ENCODE data around the gene DMGDH.

The DMGDH gene

DNA sequence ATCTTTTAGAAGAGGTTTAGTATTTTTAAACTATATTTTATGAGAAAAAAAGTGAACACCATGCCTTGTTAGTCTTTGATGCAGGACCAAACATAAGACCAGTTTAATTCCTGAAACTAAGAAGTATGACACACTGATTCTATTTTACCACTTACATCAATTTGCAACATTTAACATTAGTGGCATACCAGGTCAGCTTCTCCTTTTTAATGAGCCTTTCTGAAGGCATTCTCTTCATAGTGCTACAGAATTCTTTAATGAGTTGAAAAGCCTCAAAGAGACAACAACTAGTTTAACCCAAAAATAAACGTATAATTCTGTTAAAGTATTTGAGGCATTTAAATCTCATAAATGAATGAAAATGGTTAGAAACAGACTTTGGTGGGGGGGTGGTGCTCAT, 112.6 kb downstream of the DMGDH start:
- DNase-seq (ENCODE audit: low read depth, low spot score) = no peak
- Histone ChIP-seq H3K36me3 (ENCODE audit: control insufficient read depth, insufficient read depth, low read length) (no peaks in the 10 kb centered on the region), H3K4me1 (ENCODE audit: control insufficient read depth, insufficient read depth, low read length) (no peaks in the 10 kb centered on the region), H3K27ac (ENCODE audit: low read length) (no peak overlapping the region), H3K27me3 (ENCODE audit: control insufficient read depth, insufficient read depth, low read length) (no peaks in the 10 kb centered on the region), H3K4me3 (ENCODE audit: low read length) (no peak overlapping the region), H3K9me3 (ENCODE audit: control insufficient read depth, insufficient read depth, low read length) (no peaks in the 10 kb centered on the region)
- WGBS (ENCODE audit: insufficient coverage, insufficient read length) = no CpG with 5 or more reads among the region's 1 CpG

- H3K9me3 ChIP-seq (ENCODE audit: control insufficient read depth, insufficient read depth, low read length) = no peaks in the 10 kb centered on the region
- no peaks in the 10 kb centered on the region for H3K27me3 ChIP-seq (ENCODE audit: control insufficient read depth, insufficient read depth, low read length)
- no peak overlapping the region for H3K27ac ChIP-seq (ENCODE audit: low read length)
- no peaks in the 10 kb centered on the region for H3K4me1 ChIP-seq (ENCODE audit: control insufficient read depth, insufficient read depth, low read length)
- no peak for DNase-seq (ENCODE audit: low read depth, low spot score)
- no peaks in the 10 kb centered on the region for H3K36me3 ChIP-seq (ENCODE audit: control insufficient read depth, insufficient read depth, low read length)
- WGBS (ENCODE audit: insufficient coverage, insufficient read length) = no CpG with 5 or more reads among the region's 4 CpGs
- no peak overlapping the region for H3K4me3 ChIP-seq (ENCODE audit: low read length)
These were observed 116.2 kb downstream of the DMGDH start for GRCh38 chr5:78953092-78953800.
